Liver (tissue), 3 donors: Measurements from ENCODE around the gene HSPE1.

ENCODE experiments used
- HNF4G ChIP-seq: IDR thresholded peaks from 2 replicates; pipeline ENCODE4 v1.6.1; 2016; ENCODE audit warnings: antibody characterized with exemption
- REST ChIP-seq: IDR thresholded peaks from 2 replicates; pipeline ENCODE4 v1.6.1; 2016; ENCODE audit warnings: antibody characterized with exemption, mild to moderate bottlenecking
- TAF1 ChIP-seq: conservative IDR thresholded peaks from 2 replicates; pipeline ENCODE4 v1.6.1; 2016; ENCODE audit warnings: antibody characterized with exemption, mild to moderate bottlenecking
- TF ChIP-seq, protein P1 (sequence below): fragments of 150-350 bp; IDR thresholded peaks from 2 replicates; pipeline ENCODE4 v1.5.1; 2017; ENCODE audit warnings: improper control_type of control experiment, low read depth, low read length; ENCODE audit not compliant: missing input control
- donor health status: healthy.
- donor health status: healthy.

DNA sequence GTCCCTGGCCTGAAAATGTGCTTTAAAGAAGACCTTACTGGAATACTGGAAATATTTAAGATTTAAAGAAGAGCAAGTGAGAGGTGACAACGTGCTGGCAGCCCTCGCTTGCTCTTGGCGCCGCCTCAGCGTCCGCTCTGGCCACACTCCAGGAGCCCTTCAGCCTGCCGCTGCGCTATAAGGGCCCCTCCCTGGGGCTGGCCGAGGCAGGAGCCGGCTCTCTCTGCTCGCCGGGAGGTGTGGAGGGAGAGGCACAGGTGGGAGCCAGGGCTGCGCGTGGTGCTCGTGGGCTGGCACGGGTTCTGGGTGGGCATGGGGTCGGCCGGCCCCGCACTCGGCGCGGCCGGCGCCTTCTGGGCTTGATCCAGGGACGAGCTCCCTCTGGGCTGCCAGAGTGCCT lies 49.7 kb upstream of the HSPE1 start:
- TF ChIP-seq, protein P1, sequence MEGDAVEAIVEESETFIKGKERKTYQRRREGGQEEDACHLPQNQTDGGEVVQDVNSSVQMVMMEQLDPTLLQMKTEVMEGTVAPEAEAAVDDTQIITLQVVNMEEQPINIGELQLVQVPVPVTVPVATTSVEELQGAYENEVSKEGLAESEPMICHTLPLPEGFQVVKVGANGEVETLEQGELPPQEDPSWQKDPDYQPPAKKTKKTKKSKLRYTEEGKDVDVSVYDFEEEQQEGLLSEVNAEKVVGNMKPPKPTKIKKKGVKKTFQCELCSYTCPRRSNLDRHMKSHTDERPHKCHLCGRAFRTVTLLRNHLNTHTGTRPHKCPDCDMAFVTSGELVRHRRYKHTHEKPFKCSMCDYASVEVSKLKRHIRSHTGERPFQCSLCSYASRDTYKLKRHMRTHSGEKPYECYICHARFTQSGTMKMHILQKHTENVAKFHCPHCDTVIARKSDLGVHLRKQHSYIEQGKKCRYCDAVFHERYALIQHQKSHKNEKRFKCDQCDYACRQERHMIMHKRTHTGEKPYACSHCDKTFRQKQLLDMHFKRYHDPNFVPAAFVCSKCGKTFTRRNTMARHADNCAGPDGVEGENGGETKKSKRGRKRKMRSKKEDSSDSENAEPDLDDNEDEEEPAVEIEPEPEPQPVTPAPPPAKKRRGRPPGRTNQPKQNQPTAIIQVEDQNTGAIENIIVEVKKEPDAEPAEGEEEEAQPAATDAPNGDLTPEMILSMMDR, result no peak
- TF ChIP-seq REST, result no peak
- no peak for TF ChIP-seq HNF4G
- no peak for TF ChIP-seq TAF1
